Measurements from ENCODE around the gene ELN. TPM values are rescaled to one million over a fixed set of nuclear protein-coding genes. Genes with fewer than 3 reads are reported as not detected.

Gene ELN
- total RNA-seq, 1 donor from 2014 or later = 15,554 TPM

GRCh38 chr7:74051193-74051592 lies 23.2 kb downstream of the ELN start:
- Mint-ChIP-seq H3K4me3 (ENCODE audit: unreplicated experiment) (no peak overlapping the region), H3K27me3 (ENCODE audit: low read depth) (no peaks in the 10 kb centered on the region), H3K4me1 (ENCODE audit: low read depth) (peaks cover 18% of the 10 kb centered on the region), H3K9me3 (ENCODE audit: low read depth) (no peaks in the 10 kb centered on the region), H3K27ac (ENCODE audit: unreplicated experiment) (peak overlapping the region; percentile 77), H3K36me3 (ENCODE audit: low read depth) (peaks cover 47% of the 10 kb centered on the region)
- no peak for TF ChIP-seq CTCF (IDR thresholded peaks at IDR 0.05)
- DNase-seq (ENCODE audit: low spot score) = peak; percentile 60

- DNase-seq (ENCODE audit: low spot score) = peak; percentile 66
- H3K27me3 Mint-ChIP-seq (ENCODE audit: low read depth) = no peaks in the 10 kb centered on the region
- peak overlapping the region; percentile 88 for H3K27ac Mint-ChIP-seq (ENCODE audit: unreplicated experiment)
Measured at GRCh38 chr7:74051629-74052410, 23.8 kb downstream of the ELN start.

GRCh38 chr7:74052628-74053027 lies 24.7 kb downstream of the ELN start:
- H3K4me1 Mint-ChIP-seq (ENCODE audit: low read depth) = peaks cover 20% of the 10 kb centered on the region
- H3K27me3 Mint-ChIP-seq (ENCODE audit: low read depth) = no peaks in the 10 kb centered on the region
- TF ChIP-seq CTCF (IDR thresholded peaks at IDR 0.05) = no peak
- no peak overlapping the region for H3K4me3 Mint-ChIP-seq (ENCODE audit: unreplicated experiment)
- peaks cover 46% of the 10 kb centered on the region for H3K36me3 Mint-ChIP-seq (ENCODE audit: low read depth)
- H3K27ac Mint-ChIP-seq (ENCODE audit: unreplicated experiment) = peak overlapping the region; percentile 88
- no peak for DNase-seq (ENCODE audit: low spot score)
- H3K9me3 Mint-ChIP-seq (ENCODE audit: low read depth) = no peaks in the 10 kb centered on the region

More at GRCh38 chr7:74051629-74052410, 23.8 kb downstream of the ELN start:
- H3K4me3 Mint-ChIP-seq (ENCODE audit: unreplicated experiment) = no peak overlapping the region
- H3K4me1 Mint-ChIP-seq (ENCODE audit: low read depth) = peaks cover 20% of the 10 kb centered on the region
- no peaks in the 10 kb centered on the region for H3K9me3 Mint-ChIP-seq (ENCODE audit: low read depth)
- H3K36me3 Mint-ChIP-seq (ENCODE audit: low read depth) = peaks cover 50% of the 10 kb centered on the region
- peak; percentile 56 for TF ChIP-seq CTCF (IDR thresholded peaks at IDR 0.05)

DNA sequence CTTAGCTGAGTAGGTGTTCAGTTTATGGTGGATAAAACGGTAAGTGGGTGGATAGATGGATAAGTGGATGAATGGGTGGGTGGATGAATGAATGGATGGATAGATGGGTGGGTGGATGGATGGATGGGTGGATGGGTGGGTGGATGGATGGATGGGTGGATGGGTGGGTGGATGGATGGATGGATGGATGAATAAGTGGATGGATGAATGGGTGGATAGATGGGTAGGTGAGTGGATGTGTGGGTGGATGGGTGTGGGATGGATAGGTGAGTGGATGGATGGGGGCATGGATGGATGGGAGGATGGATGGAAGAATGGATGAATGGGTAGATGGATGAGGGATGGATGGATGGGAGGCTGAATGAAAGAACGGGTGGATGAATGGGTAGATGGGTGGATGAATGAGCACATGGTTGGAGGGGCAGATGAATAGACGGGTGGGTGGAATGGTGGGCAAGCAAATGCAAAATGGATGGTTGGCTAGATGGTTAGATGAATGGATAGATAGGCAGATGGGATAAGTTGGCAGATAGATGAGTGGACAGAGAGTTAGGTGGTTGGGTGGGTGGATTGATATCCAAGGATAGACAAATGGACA lies 25.7 kb downstream of the ELN start:
- Mint-ChIP-seq H3K9me3 (ENCODE audit: low read depth) (no peaks in the 10 kb centered on the region), H3K27ac (ENCODE audit: unreplicated experiment) (peak overlapping the region; percentile 67), H3K36me3 (ENCODE audit: low read depth) (peaks cover 52% of the 10 kb centered on the region), H3K4me1 (ENCODE audit: low read depth) (peaks cover 29% of the 10 kb centered on the region), H3K27me3 (ENCODE audit: low read depth) (no peaks in the 10 kb centered on the region), H3K4me3 (ENCODE audit: unreplicated experiment) (no peak overlapping the region)
- no peak for TF ChIP-seq CTCF (IDR thresholded peaks at IDR 0.05)
- no peak for DNase-seq (ENCODE audit: low spot score)

DNA sequence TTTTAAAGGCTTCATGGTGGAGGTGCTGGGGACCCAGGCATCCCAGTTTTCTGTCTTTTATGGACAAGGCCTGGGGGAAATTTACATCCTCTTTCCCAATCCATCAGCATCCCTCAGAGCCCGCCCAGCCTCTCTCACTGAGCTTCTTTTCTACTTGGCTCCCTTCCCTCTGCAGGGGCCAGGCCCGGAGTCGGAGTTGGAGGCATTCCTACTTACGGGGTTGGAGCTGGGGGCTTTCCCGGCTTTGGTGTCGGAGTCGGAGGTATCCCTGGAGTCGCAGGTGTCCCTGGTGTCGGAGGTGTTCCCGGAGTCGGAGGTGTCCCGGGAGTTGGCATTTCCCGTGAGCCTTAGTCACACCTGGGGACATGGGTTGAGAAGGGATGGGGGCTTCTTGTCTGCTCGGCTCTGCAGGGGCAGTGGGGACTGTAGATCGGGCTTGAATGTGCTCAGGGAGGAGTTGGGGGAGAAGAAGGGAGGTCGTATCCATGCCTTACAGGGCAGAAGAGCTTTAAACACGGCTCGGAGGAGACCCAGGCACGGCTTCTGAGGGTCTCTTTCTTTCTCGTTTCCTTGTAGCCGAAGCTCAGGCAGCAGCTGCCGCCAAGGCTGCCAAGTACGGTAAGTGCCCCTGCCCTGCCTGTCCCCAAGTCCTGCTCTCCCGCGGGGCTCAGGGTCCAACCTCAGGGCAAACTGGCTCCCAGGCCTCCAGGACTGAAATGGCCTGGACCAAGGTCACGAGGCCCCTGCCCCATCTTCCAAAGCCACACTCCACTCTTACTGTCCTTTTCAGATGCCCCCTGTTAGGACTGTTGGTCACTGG lies 28.3 kb downstream of the ELN start:
- Mint-ChIP-seq H3K27me3 (ENCODE audit: low read depth) (no peaks in the 10 kb centered on the region), H3K4me1 (ENCODE audit: low read depth) (peaks cover 34% of the 10 kb centered on the region), H3K9me3 (ENCODE audit: low read depth) (no peaks in the 10 kb centered on the region), H3K36me3 (ENCODE audit: low read depth) (peaks cover 65% of the 10 kb centered on the region), H3K4me3 (ENCODE audit: unreplicated experiment) (no peak overlapping the region), H3K27ac (ENCODE audit: unreplicated experiment) (peak overlapping the region; percentile 85)
- peak; percentile 81 for DNase-seq (ENCODE audit: low spot score)
- TF ChIP-seq CTCF (IDR thresholded peaks at IDR 0.05) = no peak

Measured in chondrocyte (in vitro differentiated cells).